Measurements from ENCODE around the gene TMEM203. TPM values are rescaled to one million over a fixed set of nuclear protein-coding genes. Genes with fewer than 3 reads are reported as not detected.
A peak's percentile ranks its signal among the peaks of the same experiment; 100 is the strongest.

The TMEM203 gene
- total and polyA plus RNA-seq, 2 of the 13 experiments (the other 11 are each of a cell fraction or from before 2014, with no cell fraction given) = 23.4 to 36.7 TPM

- TF ChIP-seq AHDC1 (CRISPR knock-in tag; IDR thresholded peaks at IDR 0.05; ENCODE audit: borderline replicate concordance) = no peak
- TF ChIP-seq KLF9 (CRISPR knock-in tag; IDR thresholded peaks at IDR 0.05; ENCODE audit: low read depth) = no peak
- no peak for TF ChIP-seq ZMAT3 (CRISPR knock-in tag; conservative IDR thresholded peaks at IDR 0.05)
- 0 out of 2 replicates have a peak, but pooled peaks have one; percentile 8 for TF ChIP-seq TFE3 (CRISPR knock-in tag; IDR thresholded peaks at IDR 0.05)
- no peak for TF ChIP-seq TBL1XR1 (IDR thresholded peaks at IDR 0.05; ENCODE audit: borderline replicate concordance, low read length, partially characterized antibody)
- TF ChIP-seq, protein P1, sequence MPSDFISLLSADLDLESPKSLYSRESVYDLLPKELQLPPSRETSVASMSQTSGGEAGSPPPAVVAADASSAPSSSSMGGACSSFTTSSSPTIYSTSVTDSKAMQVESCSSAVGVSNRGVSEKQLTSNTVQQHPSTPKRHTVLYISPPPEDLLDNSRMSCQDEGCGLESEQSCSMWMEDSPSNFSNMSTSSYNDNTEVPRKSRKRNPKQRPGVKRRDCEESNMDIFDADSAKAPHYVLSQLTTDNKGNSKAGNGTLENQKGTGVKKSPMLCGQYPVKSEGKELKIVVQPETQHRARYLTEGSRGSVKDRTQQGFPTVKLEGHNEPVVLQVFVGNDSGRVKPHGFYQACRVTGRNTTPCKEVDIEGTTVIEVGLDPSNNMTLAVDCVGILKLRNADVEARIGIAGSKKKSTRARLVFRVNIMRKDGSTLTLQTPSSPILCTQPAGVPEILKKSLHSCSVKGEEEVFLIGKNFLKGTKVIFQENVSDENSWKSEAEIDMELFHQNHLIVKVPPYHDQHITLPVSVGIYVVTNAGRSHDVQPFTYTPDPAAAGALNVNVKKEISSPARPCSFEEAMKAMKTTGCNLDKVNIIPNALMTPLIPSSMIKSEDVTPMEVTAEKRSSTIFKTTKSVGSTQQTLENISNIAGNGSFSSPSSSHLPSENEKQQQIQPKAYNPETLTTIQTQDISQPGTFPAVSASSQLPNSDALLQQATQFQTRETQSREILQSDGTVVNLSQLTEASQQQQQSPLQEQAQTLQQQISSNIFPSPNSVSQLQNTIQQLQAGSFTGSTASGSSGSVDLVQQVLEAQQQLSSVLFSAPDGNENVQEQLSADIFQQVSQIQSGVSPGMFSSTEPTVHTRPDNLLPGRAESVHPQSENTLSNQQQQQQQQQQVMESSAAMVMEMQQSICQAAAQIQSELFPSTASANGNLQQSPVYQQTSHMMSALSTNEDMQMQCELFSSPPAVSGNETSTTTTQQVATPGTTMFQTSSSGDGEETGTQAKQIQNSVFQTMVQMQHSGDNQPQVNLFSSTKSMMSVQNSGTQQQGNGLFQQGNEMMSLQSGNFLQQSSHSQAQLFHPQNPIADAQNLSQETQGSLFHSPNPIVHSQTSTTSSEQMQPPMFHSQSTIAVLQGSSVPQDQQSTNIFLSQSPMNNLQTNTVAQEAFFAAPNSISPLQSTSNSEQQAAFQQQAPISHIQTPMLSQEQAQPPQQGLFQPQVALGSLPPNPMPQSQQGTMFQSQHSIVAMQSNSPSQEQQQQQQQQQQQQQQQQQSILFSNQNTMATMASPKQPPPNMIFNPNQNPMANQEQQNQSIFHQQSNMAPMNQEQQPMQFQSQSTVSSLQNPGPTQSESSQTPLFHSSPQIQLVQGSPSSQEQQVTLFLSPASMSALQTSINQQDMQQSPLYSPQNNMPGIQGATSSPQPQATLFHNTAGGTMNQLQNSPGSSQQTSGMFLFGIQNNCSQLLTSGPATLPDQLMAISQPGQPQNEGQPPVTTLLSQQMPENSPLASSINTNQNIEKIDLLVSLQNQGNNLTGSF (CRISPR knock-in tag; IDR thresholded peaks at IDR 0.05) = 0 out of 2 replicates have a peak, but pooled peaks have one; percentile 18
- no peak for TF ChIP-seq ATRX (CRISPR knock-in tag; IDR thresholded peaks at IDR 0.05; ENCODE audit: borderline replicate concordance)
- TF ChIP-seq EED (CRISPR knock-in tag; IDR thresholded peaks at IDR 0.05) = 0 out of 2 replicates have a peak, but pooled peaks have one; percentile 34
- no peak for TF ChIP-seq ZNF570 (CRISPR knock-in tag; IDR thresholded peaks at IDR 0.05; ENCODE audit: borderline replicate concordance)
- TF ChIP-seq ZFP37 (CRISPR knock-in tag; IDR thresholded peaks at IDR 0.05; ENCODE audit: borderline replicate concordance) = no peak
- TF ChIP-seq, protein P2, sequence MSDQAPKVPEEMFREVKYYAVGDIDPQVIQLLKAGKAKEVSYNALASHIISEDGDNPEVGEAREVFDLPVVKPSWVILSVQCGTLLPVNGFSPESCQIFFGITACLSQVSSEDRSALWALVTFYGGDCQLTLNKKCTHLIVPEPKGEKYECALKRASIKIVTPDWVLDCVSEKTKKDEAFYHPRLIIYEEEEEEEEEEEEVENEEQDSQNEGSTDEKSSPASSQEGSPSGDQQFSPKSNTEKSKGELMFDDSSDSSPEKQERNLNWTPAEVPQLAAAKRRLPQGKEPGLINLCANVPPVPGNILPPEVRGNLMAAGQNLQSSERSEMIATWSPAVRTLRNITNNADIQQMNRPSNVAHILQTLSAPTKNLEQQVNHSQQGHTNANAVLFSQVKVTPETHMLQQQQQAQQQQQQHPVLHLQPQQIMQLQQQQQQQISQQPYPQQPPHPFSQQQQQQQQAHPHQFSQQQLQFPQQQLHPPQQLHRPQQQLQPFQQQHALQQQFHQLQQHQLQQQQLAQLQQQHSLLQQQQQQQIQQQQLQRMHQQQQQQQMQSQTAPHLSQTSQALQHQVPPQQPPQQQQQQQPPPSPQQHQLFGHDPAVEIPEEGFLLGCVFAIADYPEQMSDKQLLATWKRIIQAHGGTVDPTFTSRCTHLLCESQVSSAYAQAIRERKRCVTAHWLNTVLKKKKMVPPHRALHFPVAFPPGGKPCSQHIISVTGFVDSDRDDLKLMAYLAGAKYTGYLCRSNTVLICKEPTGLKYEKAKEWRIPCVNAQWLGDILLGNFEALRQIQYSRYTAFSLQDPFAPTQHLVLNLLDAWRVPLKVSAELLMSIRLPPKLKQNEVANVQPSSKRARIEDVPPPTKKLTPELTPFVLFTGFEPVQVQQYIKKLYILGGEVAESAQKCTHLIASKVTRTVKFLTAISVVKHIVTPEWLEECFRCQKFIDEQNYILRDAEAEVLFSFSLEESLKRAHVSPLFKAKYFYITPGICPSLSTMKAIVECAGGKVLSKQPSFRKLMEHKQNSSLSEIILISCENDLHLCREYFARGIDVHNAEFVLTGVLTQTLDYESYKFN (CRISPR knock-in tag; conservative IDR thresholded peaks at IDR 0.05) = no peak
Measured at GRCh38 chr9:137228968-137229896, 23.8 kb upstream of the TMEM203 start (continued).
